HG03565 (cell line): ENCODE results near the gene PRAMEF12.
"Not testable (repeated sequence)": the region's sequence is repeated elsewhere in the genome, so short reads cannot be mapped to it uniquely, and the experiment has no call there.

Source experiments
- ATAC-seq: cut with Tn5 transposase; IDR thresholded peaks from one replicate; pipeline ENCODE4 v1.9.1; 2021; ENCODE audit warnings: mild to moderate bottlenecking, moderate library complexity; ENCODE audit not compliant: unreplicated experiment

Gene PRAMEF12

GRCh38 chr1:12769976-12770505 lies 3.5 kb upstream of the PRAMEF12 start:
- no peak for ATAC-seq

- ATAC-seq: no peak
These were observed 2.9 kb upstream of the PRAMEF12 start for GRCh38 chr1:12770620-12771019.

DNA sequence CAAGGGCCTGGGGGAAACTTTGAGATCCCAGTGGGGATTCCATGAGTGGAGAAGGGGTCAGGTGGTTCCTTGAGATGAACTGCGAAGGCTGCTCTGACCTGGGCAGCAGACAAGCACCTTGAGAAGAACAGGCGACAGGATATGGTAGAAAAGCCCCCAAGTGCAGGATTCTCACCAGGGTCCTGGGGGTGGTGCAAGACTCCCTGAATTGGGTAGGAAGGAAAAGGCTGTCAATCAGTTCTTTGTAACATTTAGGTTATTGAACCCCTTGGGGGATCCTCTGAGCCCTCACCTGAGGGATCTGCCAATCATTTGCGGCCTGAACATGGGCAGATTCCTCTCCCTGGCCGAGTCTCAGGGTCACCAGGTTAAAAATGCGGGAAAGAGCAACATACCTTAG lies 2.4 kb upstream of the PRAMEF12 start:
- ATAC-seq: no peak

- ATAC-seq: no peak
These were observed 1.0 kb upstream of the PRAMEF12 start for GRCh38 chr1:12772520-12772919.

GRCh38 chr1:12774801-12775345 lies 1.3 kb downstream of the PRAMEF12 start:
- no peak for ATAC-seq

DNA sequence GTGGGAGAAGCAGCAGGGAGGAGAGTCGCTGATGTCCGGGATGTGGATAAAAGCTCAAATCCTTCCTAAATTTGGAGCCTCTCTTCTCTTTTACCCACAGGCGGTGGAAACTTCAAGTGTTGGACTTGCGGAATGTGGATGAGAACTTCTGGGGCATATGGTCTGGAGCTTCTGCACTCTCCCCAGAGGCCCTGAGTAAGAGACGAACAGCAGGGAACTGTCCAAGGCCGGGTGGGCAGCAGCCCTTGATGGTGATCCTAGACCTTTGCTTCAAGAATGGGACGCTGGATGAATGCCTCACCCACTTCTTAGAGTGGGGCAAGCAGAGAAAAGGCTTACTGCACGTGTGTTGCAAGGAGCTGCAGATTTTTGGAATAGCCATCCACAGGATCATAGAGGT lies 1.9 kb downstream of the PRAMEF12 start:
- ATAC-seq: no peak

GRCh38 chr1:12776801-12777557 lies 3.4 kb downstream of the PRAMEF12 start:
- ATAC-seq: no peak

DNA sequence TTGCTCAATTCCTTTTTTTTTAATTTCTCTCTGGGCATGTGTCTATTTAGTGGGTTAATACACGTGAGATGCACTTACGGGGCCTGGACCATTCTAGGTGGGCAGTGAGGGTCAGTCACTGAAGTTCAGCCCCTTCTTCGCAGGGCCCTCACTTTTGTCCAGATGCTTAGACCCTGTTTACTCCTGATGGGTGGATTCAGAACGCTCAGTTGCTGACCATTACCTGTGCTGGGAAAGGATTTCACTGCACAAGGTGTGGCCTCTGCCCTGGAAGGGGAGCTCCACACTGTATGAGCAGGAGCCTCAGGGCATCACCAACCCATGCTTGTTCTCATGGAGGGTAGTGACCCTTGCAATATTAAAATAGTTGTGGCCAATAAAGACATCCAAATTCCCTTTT lies 4.5 kb downstream of the PRAMEF12 start:
- no peak for ATAC-seq

DNA sequence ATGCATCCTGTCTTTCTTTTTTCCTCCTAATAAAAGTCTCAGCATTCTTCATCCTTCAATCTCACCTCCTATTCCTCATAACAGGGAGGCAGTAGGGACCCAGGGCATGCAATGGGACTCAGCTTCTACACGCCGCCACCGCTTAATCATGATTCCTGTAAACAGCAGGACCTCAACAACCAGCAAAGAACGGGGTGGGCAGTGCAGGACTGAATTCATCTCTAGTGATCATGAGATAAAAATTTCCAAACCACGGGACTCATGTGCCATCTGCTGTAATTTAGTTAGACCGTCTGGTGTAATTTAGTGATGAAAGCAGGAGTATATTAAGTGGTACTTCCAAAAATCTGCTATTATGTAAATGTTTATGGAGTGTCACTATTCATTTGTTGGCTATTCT lies 5.4 kb downstream of the PRAMEF12 start:
- no peak for ATAC-seq

DNA sequence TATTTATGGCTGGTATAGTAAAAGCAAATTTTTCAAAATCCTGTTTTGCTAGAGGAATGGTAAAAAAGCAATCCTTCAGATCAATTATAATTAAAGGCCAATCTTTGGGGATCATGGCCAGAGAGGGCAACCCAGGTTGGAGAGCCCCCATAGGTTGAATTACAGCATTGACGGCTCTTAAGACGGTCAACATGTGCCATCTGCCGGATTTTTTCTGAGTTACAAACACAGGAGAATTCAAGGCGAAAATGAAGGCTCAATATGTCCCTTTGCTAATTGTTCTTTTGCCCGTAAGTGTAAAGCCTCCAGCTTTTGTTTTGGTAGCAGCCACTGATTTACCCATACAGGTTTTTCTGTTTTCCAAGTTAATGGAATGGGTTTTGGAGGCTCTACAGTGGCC lies 8.0 kb downstream of the PRAMEF12 start:
- not testable (repeated sequence) for ATAC-seq

- not testable (repeated sequence) for ATAC-seq
These were observed 10.2 kb downstream of the PRAMEF12 start for GRCh38 chr1:12783783-12784182.

GRCh38 chr1:12784729-12785128 lies 11.2 kb downstream of the PRAMEF12 start:
- not testable (repeated sequence) for ATAC-seq

DNA sequence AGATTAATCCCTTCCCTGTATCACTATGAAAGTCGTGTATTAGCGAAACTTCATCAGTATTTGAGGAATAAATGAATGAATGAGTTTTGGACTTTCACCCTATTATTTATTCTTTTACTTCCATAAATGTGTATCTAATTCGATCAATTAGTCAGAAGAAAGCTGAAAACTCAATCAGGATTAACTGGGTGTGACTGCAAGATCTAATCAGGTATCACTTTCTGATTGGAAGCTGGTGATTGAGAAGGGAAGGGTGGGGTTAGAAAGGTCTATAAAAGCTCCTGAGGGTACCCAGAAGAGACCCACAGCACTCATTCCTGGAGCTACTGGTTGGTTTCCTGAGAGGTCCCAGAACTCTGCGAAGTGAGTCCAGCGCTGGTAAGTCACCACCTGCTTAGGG lies 17.6 kb downstream of the PRAMEF12 start, which contains the start of gene PRAMEF1:
TSS of gene PRAMEF1 (plus strand) at position 301 of the 400 bp plus-strand sequence. CDS start 1,831 bp downstream, outside the sequence.
- not testable (repeated sequence) for ATAC-seq

DNA sequence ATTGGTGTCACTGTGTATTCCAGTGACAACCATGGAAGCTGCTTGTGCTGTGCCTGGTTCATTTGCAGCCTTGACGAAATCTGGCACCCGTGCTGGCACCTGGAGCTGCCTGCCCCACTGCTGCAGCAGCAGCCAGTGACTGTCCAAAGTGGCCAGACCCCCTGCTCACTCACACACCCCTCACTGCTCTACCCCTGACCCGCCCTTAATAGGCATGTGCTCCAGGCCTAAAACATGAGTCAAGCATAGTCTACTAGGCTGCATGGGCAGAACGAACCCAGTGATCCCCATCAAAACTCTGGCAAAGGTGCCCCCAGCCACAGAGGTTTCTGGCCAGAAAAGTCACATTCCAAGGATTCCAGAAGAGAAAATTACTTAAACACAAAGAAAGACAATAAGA lies 25.4 kb downstream of the PRAMEF12 start:
- no peak for ATAC-seq

DNA sequence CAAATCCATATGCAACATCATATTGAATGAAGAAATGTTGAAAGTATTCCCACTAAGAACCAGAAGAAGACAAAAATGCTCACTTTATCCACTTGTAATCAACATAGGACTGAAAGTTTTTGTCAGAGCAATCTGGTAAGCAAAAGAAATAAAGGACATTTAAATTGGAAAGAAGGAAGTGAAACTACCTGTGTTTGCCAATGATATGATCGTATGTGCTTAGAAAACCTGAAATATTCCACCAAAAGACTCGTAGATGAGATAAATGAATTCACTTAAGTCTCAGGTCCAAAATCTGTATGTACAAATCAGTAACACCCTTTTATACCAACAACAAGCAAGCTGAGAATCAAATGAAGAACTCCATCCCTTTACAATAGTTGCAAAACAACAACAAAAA lies 26.2 kb downstream of the PRAMEF12 start:
- no peak for ATAC-seq

- ATAC-seq: no peak
These were observed 36.4 kb downstream of the PRAMEF12 start for GRCh38 chr1:12809933-12810332.

- ATAC-seq: no peak
These were observed 37.3 kb downstream of the PRAMEF12 start for GRCh38 chr1:12810691-12811408.

- ATAC-seq: no peak
These were observed 37.9 kb downstream of the PRAMEF12 start for GRCh38 chr1:12811409-12811784.

DNA sequence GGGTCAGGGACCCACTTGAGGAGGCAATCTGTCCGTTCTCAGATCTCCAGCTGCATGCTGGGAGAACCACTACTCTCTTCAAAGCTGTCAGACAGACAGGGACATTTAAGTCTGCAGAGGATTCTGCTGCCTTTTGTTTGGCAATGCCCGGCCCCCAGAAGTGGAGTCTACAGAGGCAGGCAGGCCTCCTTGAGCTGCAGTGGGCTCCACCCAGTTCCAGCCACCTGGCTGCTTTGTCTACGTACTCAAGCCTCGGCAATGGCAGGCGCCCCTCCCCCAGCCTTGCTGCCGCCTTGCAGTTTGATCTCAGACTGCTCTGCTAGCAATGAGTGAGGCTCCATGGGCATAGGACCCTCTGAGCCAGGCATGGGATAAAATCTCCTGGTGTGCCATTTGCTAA lies 45.5 kb downstream of the PRAMEF12 start:
- ATAC-seq: not testable (repeated sequence)
